B cell (primary cell): ENCODE measurements around the gene SYNC. TPM values are rescaled to one million over a fixed set of nuclear protein-coding genes. Genes with fewer than 3 reads are reported as not detected.

Experiments used
- ATAC-seq: fragments of 200-7000 bp; cut with Tn5 transposase; one replicate; pipeline ENCODE4 v1.10.0; 2021; ENCODE audit warnings: low read depth, mild to moderate bottlenecking, moderate number of reproducible peaks, moderate library complexity
- CTCF ChIA-PET: fragments of 350-600 bp; sonication (Branson Sonifier 250); formaldehyde crosslinking; loops from one replicate; lab custom pipeline; 2021; ENCODE audit warnings: antibody characterized with exemption, inconsistent platforms; lab: Charles Lee
- POLR2A ChIA-PET: fragments of 350-600 bp; sonication (Branson Sonifier 250); formaldehyde crosslinking; loops from one replicate; lab custom pipeline; 2021; ENCODE audit warnings: antibody characterized with exemption; lab: Charles Lee
- DNase-seq: peaks from one replicate; pipeline ENCODE4 v3.0.0; 2013
- H2AFZ ChIP-seq: 2 replicates; pipeline ENCODE4 v1.6.1; 2012; ENCODE audit warnings: mild to moderate bottlenecking, low read depth, low read length; ENCODE audit not compliant: insufficient read depth, poor library complexity, severe bottlenecking
- H3K27ac ChIP-seq, 2 donors: 1 replicate in 1 of 2; 2 replicates in 1 of 2; pipeline ENCODE4 v1.5.1; 2012 to 2013; ENCODE audit warnings: low read length in 2 of 2, mild to moderate bottlenecking in 2 of 2, moderate library complexity in 1 of 2
- H3K27me3 ChIP-seq, 4 experiments: fragments of 200-600 bp in 1 of 4; sonication (generic) in 1 of 4; replicated peaks in 1 of 4; 1 replicate in 2 of 4; 2 replicates in 2 of 4; pipeline versions ENCODE4 v1.6.1 to v1.7.0; 2013 to 2016; ENCODE audit warnings: low read length in 3 of 4, mild to moderate bottlenecking in 2 of 4, mixed read lengths in 1 of 4, moderate library complexity in 1 of 4; ENCODE audit not compliant: insufficient read depth in 4 of 4, control insufficient read depth in 3 of 4; ENCODE audit errors: control extremely low read depth in 1 of 4
- H3K36me3 ChIP-seq, 2 experiments: replicated peaks in 1 of 2; 1 replicate in 1 of 2; 2 replicates in 1 of 2; pipeline versions ENCODE4 v1.6.1 to v1.7.1; 2013; ENCODE audit warnings: low read length in 1 of 2; ENCODE audit not compliant: insufficient read depth in 2 of 2, control insufficient read depth in 1 of 2; ENCODE audit errors: control extremely low read depth in 1 of 2, extremely low read depth in 1 of 2
- H3K4me1 ChIP-seq, 2 donors: fragments of 200-600 bp in 1 of 2; sonication (generic) in 1 of 2; 1 replicate in 1 of 2; 2 replicates in 1 of 2; pipeline versions ENCODE4 v1.5.1 to v1.6.1; 2013 to 2017; ENCODE audit warnings: low read length in 2 of 2; ENCODE audit not compliant: control insufficient read depth in 2 of 2, insufficient read depth in 2 of 2
- H3K4me2 ChIP-seq: replicated peaks from 2 replicates; pipeline ENCODE3; 2012; ENCODE audit warnings: mild to moderate bottlenecking, low read depth, low read length; ENCODE audit not compliant: poor library complexity, severe bottlenecking
- H3K4me3 ChIP-seq, 5 experiments: fragments of 200-600 bp in 1 of 5; sonication (generic) in 1 of 5; 1 replicate in 3 of 5; 2 replicates in 2 of 5; pipeline versions ENCODE4 v1.5.1 to v1.7.0; 2011 to 2016; ENCODE audit warnings: low read length in 4 of 5, mild to moderate bottlenecking in 4 of 5, low read depth in 2 of 5, control low read depth in 1 of 5, moderate library complexity in 1 of 5; ENCODE audit not compliant: insufficient read depth in 1 of 5; ENCODE audit errors: control extremely low read depth in 1 of 5, extremely low read depth in 1 of 5
- H3K79me2 ChIP-seq: fragments of 200-600 bp; sonication (generic); one replicate; pipeline ENCODE4 v1.6.0; 2016; ENCODE audit warnings: low read length; ENCODE audit not compliant: control insufficient read depth, insufficient read depth
- H3K9ac ChIP-seq: fragments of 200-600 bp; sonication (generic); 2 replicates; pipeline ENCODE4 v1.6.1; 2017; ENCODE audit warnings: mild to moderate bottlenecking, low read length, moderate library complexity
- H3K9me3 ChIP-seq, 3 donors: one replicate each; pipeline versions ENCODE4 v1.6.1 to v1.7.1; 2013; ENCODE audit warnings: low read length in 2 of 3; ENCODE audit not compliant: control insufficient read depth in 2 of 3, insufficient read depth in 1 of 3; ENCODE audit errors: control extremely low read depth in 1 of 3
- H4K20me1 ChIP-seq: 2 replicates; pipeline ENCODE4 v1.6.0; 2012; ENCODE audit warnings: mild to moderate bottlenecking, low read length; ENCODE audit not compliant: insufficient read depth, control insufficient read depth, poor library complexity, severe bottlenecking
- H3K27ac Mint-ChIP-seq: one replicate; pipeline ENCODE4 v1.8.0; 2021; ENCODE audit warnings: mixed read lengths
- H3K27me3 Mint-ChIP-seq: one replicate; pipeline ENCODE4 v1.8.0; 2021; ENCODE audit warnings: mixed read lengths
- H3K4me1 Mint-ChIP-seq: one replicate; pipeline ENCODE4 v1.8.0; 2021; ENCODE audit warnings: mixed read lengths
- H3K4me3 Mint-ChIP-seq: one replicate; pipeline ENCODE4 v1.8.0; 2021; ENCODE audit warnings: mixed read lengths
- H3K9me3 Mint-ChIP-seq: one replicate; pipeline ENCODE4 v1.8.0; 2022; ENCODE audit warnings: mixed read lengths; ENCODE audit not compliant: insufficient read depth
- EZH2 ChIP-seq: IDR thresholded peaks from 2 replicates; pipeline ENCODE4 v1.6.1; 2012; ENCODE audit warnings: borderline replicate concordance, low read depth, mild to moderate bottlenecking, moderate library complexity, low read length; ENCODE audit not compliant: insufficient read depth, poor library complexity, severe bottlenecking
- WGBS: methylation state at CpG from one replicate; pipeline ENCODE4 v1.1.5; 2013; ENCODE audit warnings: missing lambda C conversion rate; ENCODE audit not compliant: insufficient coverage; 5-methylcytosine and 5-hydroxymethylcytosine counted together
- intact Hi-C: fragments of 100-400 bp; cut with micrococcal nuclease; formaldehyde crosslinking; loops from one replicate; pipeline ENCODE4 v1.10.0; 2022
- polyA plus RNA-seq: library from polyadenylated mRNA; depleted of rRNA; stranded (reverse); fragments of >200 nt; gene quantifications from 2 replicates; pipeline ENCODE4 v1.2.3, GENCODE V29; 2012
- total RNA-seq, 2 donors: library from RNA; stranded (reverse); fragments of 120-200 nt in 1 of 2; gene quantifications; 1 replicate in 1 of 2; 2 replicates in 1 of 2; pipeline versions ENCODE4 v1.2.3 to v1.2.4, GENCODE V29; 2013 to 2022
- TF ChIP-seq, protein P1 (sequence below): fragments of 200-600 bp; IDR thresholded peaks from one replicate; pipeline ENCODE4 v1.8.0; 2022; ENCODE audit warnings: antibody characterized with exemption, mild to moderate bottlenecking

Gene SYNC
- total and polyA plus RNA-seq, 2 donors (not counting 1 experiment from before 2014, with no cell fraction given), result not detected

DNA sequence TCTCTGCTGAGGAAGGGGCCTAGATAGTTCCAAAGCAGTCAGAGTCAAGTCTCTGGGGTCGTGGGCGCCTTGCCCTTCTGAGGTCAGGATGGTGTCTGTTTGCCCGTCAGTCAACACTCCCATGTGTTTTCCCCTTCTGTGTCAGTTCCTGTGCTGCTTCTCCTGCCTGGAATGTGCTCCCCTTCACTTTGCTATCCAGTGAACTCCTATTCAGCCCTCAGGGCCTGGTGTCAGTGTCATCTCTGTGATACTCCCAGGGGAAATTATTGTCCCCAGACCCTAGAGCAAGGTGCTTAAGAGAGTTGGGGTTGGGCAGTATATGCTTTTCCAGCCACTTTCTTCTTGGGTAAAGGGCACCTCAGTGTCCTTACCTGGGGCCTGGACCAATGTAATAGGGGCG is 45.8 kb upstream of the SYNC start:
- H3K4me3 ChIP-seq, result no peak overlapping the region
- no peak for DNase-seq
- no peak overlapping the region for H3K9ac ChIP-seq
- H3K9me3 ChIP-seq, result no peaks in the 10 kb centered on the region
- H4K20me1 ChIP-seq, result no peaks in the 10 kb centered on the region
- Mint-ChIP-seq H3K4me3 (no peak overlapping the region), H3K9me3 (no peaks in the 10 kb centered on the region), H3K27me3 (peaks cover 29% of the 10 kb centered on the region), H3K4me1 (peaks cover 4% of the 10 kb centered on the region), H3K27ac (no peak overlapping the region)
- H3K27me3 ChIP-seq, result peaks cover 0 to 26% (median 4%) of the 10 kb centered on the region in 4 experiments
- H3K79me2 ChIP-seq, result no peaks in the 10 kb centered on the region
- peaks cover 2 to 5% of the 10 kb centered on the region in 2 donors for H3K4me1 ChIP-seq
- ChIA-PET CTCF (no interaction called here), POLR2A (interaction anchor here (0.6 kb wide), 1 partner anchor 212 kb away, joined by 3 read pairs; no protein-coding TSS in a partner anchor)
- no peaks in the 10 kb centered on the region for H3K36me3 ChIP-seq
- H3K27ac ChIP-seq, result no peak overlapping the region
- H3K4me2 ChIP-seq, result no peak overlapping the region
- no peak for ATAC-seq
- no peak overlapping the region for H2AFZ ChIP-seq
- no peak for TF ChIP-seq EZH2
- TF ChIP-seq, protein P1, sequence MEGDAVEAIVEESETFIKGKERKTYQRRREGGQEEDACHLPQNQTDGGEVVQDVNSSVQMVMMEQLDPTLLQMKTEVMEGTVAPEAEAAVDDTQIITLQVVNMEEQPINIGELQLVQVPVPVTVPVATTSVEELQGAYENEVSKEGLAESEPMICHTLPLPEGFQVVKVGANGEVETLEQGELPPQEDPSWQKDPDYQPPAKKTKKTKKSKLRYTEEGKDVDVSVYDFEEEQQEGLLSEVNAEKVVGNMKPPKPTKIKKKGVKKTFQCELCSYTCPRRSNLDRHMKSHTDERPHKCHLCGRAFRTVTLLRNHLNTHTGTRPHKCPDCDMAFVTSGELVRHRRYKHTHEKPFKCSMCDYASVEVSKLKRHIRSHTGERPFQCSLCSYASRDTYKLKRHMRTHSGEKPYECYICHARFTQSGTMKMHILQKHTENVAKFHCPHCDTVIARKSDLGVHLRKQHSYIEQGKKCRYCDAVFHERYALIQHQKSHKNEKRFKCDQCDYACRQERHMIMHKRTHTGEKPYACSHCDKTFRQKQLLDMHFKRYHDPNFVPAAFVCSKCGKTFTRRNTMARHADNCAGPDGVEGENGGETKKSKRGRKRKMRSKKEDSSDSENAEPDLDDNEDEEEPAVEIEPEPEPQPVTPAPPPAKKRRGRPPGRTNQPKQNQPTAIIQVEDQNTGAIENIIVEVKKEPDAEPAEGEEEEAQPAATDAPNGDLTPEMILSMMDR, result no peak
- WGBS, result 94% methylated on average over 4 of the region's 4 CpGs
- intact Hi-C loops, result no loop called here

DNA sequence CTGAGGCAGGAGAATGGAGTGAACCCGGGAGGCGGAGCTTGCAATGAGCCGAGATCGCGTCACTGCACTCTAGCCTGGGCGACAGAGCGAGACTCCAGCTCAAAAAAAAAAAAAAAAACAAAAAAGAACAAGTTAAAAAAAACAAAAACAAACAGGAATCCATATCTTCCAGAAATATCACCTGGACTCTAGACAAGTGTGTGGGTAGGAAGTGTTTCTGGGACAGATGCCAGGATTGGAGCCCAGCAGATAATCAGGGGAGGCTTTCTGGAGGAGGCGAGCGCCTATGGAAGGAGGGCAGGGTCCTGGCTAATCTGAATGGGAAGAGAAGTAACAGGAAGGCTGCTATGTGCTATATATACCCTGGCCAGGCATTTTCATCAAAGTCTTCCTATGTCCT is 43.6 kb upstream of the SYNC start:
- Histone ChIP-seq H3K27me3 (peaks cover 0 to 32% (median 12%) of the 10 kb centered on the region in 4 experiments), H3K36me3 (no peaks in the 10 kb centered on the region), H3K79me2 (no peaks in the 10 kb centered on the region), H3K9me3 (peaks cover 0 to 9% (median 0%) of the 10 kb centered on the region in 3 donors), H3K4me2 (no peak overlapping the region), H3K27ac (no peak overlapping the region), H3K4me1 (peaks cover 6 to 11% of the 10 kb centered on the region in 2 donors), H3K4me3 (no peak overlapping the region), H3K9ac (no peak overlapping the region), H4K20me1 (no peaks in the 10 kb centered on the region), H2AFZ (no peak overlapping the region)
- Mint-ChIP-seq H3K4me1 (peaks cover 2% of the 10 kb centered on the region), H3K27ac (no peak overlapping the region), H3K4me3 (no peak overlapping the region), H3K9me3 (no peaks in the 10 kb centered on the region), H3K27me3 (peaks cover 24% of the 10 kb centered on the region)
- ChIA-PET CTCF (interaction anchor here (0.9 kb wide), 1 partner anchor 263 kb away, joined by 3 read pairs; no protein-coding TSS in a partner anchor), POLR2A (no interaction called here)
- no peak for TF ChIP-seq EZH2
- TF ChIP-seq, protein P1, result no peak
- WGBS, result 50% methylated on average over 2 of the region's 9 CpGs
- intact Hi-C loops, result no loop called here
- ATAC-seq (no peak), DNase-seq (no peak)
